Gastrocnemius medialis (tissue), 4 donors: ENCODE measurements around the gene RELCH. TPM values are rescaled to one million over a fixed set of nuclear protein-coding genes. Genes with fewer than 3 reads are reported as not detected.

ENCODE experiments used
- ATAC-seq, 2 donors: fragments of 150-250 bp; one replicate each; pipeline ENCODE4 v1.9.1; 2016
- DNase-seq, 2 donors: peaks; one replicate each; pipeline ENCODE4 v3.0.0-alpha.2; 2019
- H3K27ac ChIP-seq, 4 donors: fragments of 200-600 bp; sonication (generic); 1 replicate in 1 of 4; 2 replicates in 3 of 4; pipeline ENCODE4 v1.5.1; 2016 to 2018; ENCODE audit warnings: mild to moderate bottlenecking in 2 of 4, moderate library complexity in 1 of 4
- H3K27me3 ChIP-seq, 3 donors: fragments of 200-600 bp; sonication (generic) in 2 of 3; 1 replicate in 1 of 3; 2 replicates in 2 of 3; pipeline versions ENCODE4 v1.5.1 to v1.6.0; 2016 to 2019; ENCODE audit warnings: mild to moderate bottlenecking in 1 of 3, moderate library complexity in 1 of 3
- H3K36me3 ChIP-seq, 2 donors: fragments of 200-600 bp; sonication (generic) in 1 of 2; one replicate each; pipeline ENCODE4 v1.5.1; 2017 to 2018
- H3K4me1 ChIP-seq, 2 donors: fragments of 200-600 bp; sonication (generic) in 1 of 2; one replicate each; pipeline ENCODE4 v1.5.1; 2016 to 2017; ENCODE audit warnings: mild to moderate bottlenecking in 2 of 2
- H3K4me3 ChIP-seq, 4 donors: fragments of 200-600 bp; sonication (generic) in 3 of 4; 1 replicate in 1 of 4; 2 replicates in 3 of 4; pipeline ENCODE4 v1.5.1; 2016 to 2019; ENCODE audit warnings: mild to moderate bottlenecking in 2 of 4
- H3K9me3 ChIP-seq, 3 donors: fragments of 200-600 bp; sonication (generic) in 2 of 3; 1 replicate in 1 of 3; 2 replicates in 2 of 3; pipeline ENCODE4 v1.5.1; 2016 to 2019
- POLR2A ChIP-seq, 2 donors: fragments of 450-650 bp; IDR thresholded peaks; one replicate each; pipeline ENCODE4 v1.6.1; 2017; ENCODE audit warnings: antibody characterized with exemption in 2 of 2, mild to moderate bottlenecking in 2 of 2, moderate library complexity in 2 of 2
- in situ Hi-C, 4 donors: fragments of 200-750 bp; cut with MboI; loops; one replicate each; pipeline versions ENCODE4 v1.15.0 to v1.8.0; 2017; ENCODE audit warnings: low sequenced_read_pairs in 4 of 4
- intact Hi-C: fragments of 100-400 bp; cut with DNase I; formaldehyde crosslinking; loops from one replicate; pipeline ENCODE4 v1.15.1; 2023; ENCODE audit warnings: low total_unique reads
- total RNA-seq, 4 donors: library from RNA; depleted of rRNA; stranded (reverse); fragments of >200 nt; gene quantifications; one replicate each; pipeline versions ENCODE4 v1.1.0 to v1.2.3, GENCODE V29; 2016
- TF ChIP-seq, protein P1 (sequence below), 5 experiments: fragments of 450-650 bp in 3 of 5; fragments of 200-600 bp in 2 of 5; sonication (generic) in 2 of 5; IDR thresholded peaks in 4 of 5; conservative IDR thresholded peaks in 1 of 5; 1 replicate in 4 of 5; 2 replicates in 1 of 5; pipeline ENCODE4 v1.5.1; 2016 to 2019; ENCODE audit warnings: antibody characterized with exemption in 5 of 5, mild to moderate bottlenecking in 3 of 5, moderate library complexity in 3 of 5

Gene RELCH
- total RNA-seq, 4 donors from 2014 or later = 8.4 to 16.8 (median 12.6) TPM

DNA sequence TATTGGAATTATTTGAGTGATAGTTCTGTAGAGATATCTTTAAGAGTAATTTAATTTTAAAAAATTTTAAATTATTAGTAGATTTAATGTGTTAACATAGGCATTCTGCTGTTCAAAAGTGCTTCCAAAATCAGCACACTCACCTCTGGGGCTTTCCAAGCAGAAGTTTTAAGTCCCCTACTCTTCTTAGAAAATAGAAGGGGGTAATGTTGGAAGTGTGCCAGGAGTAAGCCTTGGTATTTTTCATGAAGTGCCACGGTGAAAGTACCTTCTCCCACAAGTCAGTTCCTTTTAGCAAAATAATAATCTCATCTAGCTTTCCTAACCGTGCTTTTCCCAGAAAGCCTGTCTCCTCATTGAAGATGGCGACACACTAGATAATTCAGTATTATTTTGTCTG, 134.1 kb downstream of the RELCH start:
- no peak overlapping the region for H3K27ac ChIP-seq
- intact Hi-C loops = no loop called here
- peaks cover 9 to 12% of the 10 kb centered on the region in 2 donors for H3K4me1 ChIP-seq
- no peaks in the 10 kb centered on the region for H3K36me3 ChIP-seq
- in situ Hi-C loops = no loop called here
- H3K27me3 ChIP-seq = peaks cover 23 to 48% (median 30%) of the 10 kb centered on the region in 3 donors
- DNase-seq = no peak
- ATAC-seq = no peak
- no peaks in the 10 kb centered on the region for H3K9me3 ChIP-seq
- no peak overlapping the region for H3K4me3 ChIP-seq
- TF ChIP-seq POLR2A (IDR thresholded peaks at IDR 0.05) = no peak
- TF ChIP-seq, protein P1, sequence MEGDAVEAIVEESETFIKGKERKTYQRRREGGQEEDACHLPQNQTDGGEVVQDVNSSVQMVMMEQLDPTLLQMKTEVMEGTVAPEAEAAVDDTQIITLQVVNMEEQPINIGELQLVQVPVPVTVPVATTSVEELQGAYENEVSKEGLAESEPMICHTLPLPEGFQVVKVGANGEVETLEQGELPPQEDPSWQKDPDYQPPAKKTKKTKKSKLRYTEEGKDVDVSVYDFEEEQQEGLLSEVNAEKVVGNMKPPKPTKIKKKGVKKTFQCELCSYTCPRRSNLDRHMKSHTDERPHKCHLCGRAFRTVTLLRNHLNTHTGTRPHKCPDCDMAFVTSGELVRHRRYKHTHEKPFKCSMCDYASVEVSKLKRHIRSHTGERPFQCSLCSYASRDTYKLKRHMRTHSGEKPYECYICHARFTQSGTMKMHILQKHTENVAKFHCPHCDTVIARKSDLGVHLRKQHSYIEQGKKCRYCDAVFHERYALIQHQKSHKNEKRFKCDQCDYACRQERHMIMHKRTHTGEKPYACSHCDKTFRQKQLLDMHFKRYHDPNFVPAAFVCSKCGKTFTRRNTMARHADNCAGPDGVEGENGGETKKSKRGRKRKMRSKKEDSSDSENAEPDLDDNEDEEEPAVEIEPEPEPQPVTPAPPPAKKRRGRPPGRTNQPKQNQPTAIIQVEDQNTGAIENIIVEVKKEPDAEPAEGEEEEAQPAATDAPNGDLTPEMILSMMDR (IDR thresholded peaks at IDR 0.05 in 4 of 5, conservative IDR thresholded peaks at IDR 0.05 in 1 of 5) = no peak

DNA sequence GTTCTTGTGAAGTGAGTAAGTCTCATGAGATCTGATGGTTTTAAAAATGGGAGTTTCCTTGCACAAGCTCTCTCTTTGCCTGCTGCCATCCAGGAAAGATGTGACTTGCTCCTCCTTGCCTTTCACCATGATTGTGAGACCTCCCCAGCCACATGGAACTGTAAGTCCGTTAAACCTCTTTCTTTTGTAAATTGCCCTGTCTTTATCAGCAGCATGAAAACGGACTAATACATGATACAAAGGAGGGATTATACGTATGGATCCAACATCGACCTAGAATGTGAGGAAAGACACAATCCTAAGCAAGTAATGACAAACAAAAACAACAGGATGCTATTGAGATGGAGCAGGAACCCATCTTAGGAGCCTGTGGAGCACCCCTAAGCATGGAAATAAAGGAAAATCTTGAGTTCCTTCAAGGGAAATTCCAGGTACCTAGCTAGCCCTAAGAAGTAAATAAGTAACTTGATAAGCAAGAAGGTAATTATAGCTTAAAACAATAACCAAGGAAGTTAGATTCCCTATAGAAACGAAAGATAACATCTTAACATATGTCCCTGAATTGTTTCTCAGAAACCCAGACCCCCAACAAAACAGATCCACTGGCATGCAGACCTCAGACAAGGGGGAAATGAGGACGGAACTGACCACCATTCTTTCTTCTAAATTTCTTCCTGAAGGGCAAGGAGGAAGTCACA, 136.6 kb downstream of the RELCH start:
- no peak for TF ChIP-seq POLR2A (IDR thresholded peaks at IDR 0.05)
- TF ChIP-seq, protein P1 (IDR thresholded peaks at IDR 0.05 in 4 of 5, conservative IDR thresholded peaks at IDR 0.05 in 1 of 5) = no peak
- H3K27ac ChIP-seq = no peak overlapping the region
- no peaks in the 10 kb centered on the region for H3K9me3 ChIP-seq
- H3K27me3 ChIP-seq = peaks cover 47 to 72% (median 53%) of the 10 kb centered on the region in 3 donors
- H3K4me3 ChIP-seq = no peak overlapping the region
- DNase-seq (no peak), ATAC-seq (no peak)
- H3K36me3 ChIP-seq = no peaks in the 10 kb centered on the region
- intact Hi-C loops = loop anchor here (2.0 kb wide), 1 partner anchor 261 kb away; no protein-coding TSS in a partner anchor
- peaks cover 15 to 24% of the 10 kb centered on the region in 2 donors for H3K4me1 ChIP-seq
- in situ Hi-C loops = no loop called here

GRCh38 chr18:62324181-62324828, 137.2 kb downstream of the RELCH start:
- H3K4me1 ChIP-seq = peaks cover 15 to 24% of the 10 kb centered on the region in 2 donors
- TF ChIP-seq POLR2A (IDR thresholded peaks at IDR 0.05) = no peak
- in situ Hi-C loops (no loop called here), intact Hi-C loops (loop anchor here (2.0 kb wide), 1 partner anchor 260 kb away; no protein-coding TSS in a partner anchor)
- DNase-seq (no peak), ATAC-seq (no peak)
- H3K27ac ChIP-seq = no peak overlapping the region
- no peaks in the 10 kb centered on the region for H3K9me3 ChIP-seq
- H3K36me3 ChIP-seq = no peaks in the 10 kb centered on the region
- H3K4me3 ChIP-seq = peak overlapping the region in 2 of 4 donors; percentile 20 to 32
- H3K27me3 ChIP-seq = peaks cover 54 to 77% (median 60%) of the 10 kb centered on the region in 3 donors

DNA sequence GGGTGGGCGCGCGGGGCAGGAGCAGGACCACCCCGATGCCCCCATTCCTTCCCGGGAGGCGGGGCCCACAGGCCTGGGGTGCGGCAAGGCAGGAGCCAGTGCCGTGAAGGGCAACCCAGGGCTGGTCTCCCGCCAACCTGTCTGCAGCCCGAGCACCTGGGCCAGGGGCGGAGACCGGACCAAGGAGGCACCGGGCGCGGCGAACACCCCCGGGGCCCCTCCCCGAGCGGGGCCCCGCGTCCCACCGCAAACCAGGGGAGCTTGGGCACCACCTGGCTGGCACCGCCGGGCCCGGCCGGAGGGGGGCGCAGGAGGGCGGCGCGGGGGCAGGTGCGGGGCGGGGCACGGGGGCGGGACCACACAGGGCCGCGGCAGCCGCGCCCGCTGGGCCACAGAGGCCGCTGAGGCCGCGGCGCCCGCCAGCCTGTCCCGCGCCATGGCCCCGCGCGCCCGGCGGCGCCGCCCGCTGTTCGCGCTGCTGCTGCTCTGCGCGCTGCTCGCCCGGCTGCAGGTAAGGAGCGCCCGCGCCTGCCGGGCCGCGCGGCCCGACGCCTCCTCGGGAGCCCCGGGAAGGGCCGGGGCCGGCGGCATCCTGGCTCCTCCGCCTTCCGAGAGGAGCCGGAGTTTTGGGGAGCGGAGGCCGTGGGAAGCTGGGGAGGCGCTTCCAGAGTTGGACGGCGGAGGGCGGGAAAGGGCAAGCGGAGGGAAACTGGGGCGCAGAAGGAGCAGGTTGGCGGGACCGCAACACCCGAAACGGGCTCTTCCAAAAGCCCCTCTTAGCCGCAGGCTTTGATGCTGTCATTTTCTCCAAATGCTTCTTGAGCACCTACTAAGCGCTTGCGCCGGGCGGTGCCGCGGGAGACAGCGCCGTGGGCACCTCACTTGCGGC, 138.1 kb downstream of the RELCH start, which contains the start of gene TNFRSF11A:
Gene TNFRSF11A (plus strand): TSS at position 394 of the 889 bp plus-strand sequence. CDS start 43 bp downstream, at position 437.
- Histone ChIP-seq H3K4me3 (peak within 1 kb of the TSS; percentile 52 to 58 (median 54)), H3K9me3 (no peaks in the 10 kb centered on the region), H3K27me3 (peaks cover 63 to 80% (median 69%) of the 10 kb centered on the region in 3 donors), H3K4me1 (peaks cover 15 to 24% of the 10 kb centered on the region in 2 donors), H3K36me3 (no peaks in the 10 kb centered on the region), H3K27ac (no peak within 1 kb of the TSS)
- in situ Hi-C loops (no loop called here), intact Hi-C loops (loop anchor here (2.0 kb wide), 1 partner anchor 260 kb away; no protein-coding TSS in a partner anchor)
- ATAC-seq (peak; percentile 38 to 64), DNase-seq (no peak)
- TF ChIP-seq POLR2A (IDR thresholded peaks at IDR 0.05) = no peak
- TF ChIP-seq, protein P1 (IDR thresholded peaks at IDR 0.05 in 4 of 5, conservative IDR thresholded peaks at IDR 0.05 in 1 of 5) = peak in 4 of 5 experiments; percentile 20 to 30 (median 24)
